HEK293T (cell line): ENCODE results near the gene CDH8.
"Not testable (repeated sequence)": the region's sequence is repeated elsewhere in the genome, so short reads cannot be mapped to it uniquely, and the experiment has no call there.

ENCODE experiments used
- CTCF ChIA-PET: fragments of 350-600 bp; formaldehyde crosslinking; extraction: SDS; loops from one replicate; lab custom pipeline; 2021; ENCODE audit warnings: antibody characterized with exemption, inconsistent platforms; lab: Yijun Ruan, JAX
- POLR2A ChIA-PET: fragments of 350-600 bp; formaldehyde crosslinking; extraction: SDS; loops from one replicate; lab custom pipeline; 2020; ENCODE audit warnings: antibody characterized with exemption, inconsistent platforms; lab: Yijun Ruan, JAX
- DNase-seq: peaks from one replicate; pipeline ENCODE4 v3.0.0; 2012; ENCODE audit warnings: mixed read lengths; ENCODE audit errors: extremely low spot score
- ARNT ChIP-seq: fragments of 450-650 bp; IDR thresholded peaks from 2 replicates; pipeline ENCODE4 v1.6.1; 2017; ENCODE audit warnings: mild to moderate bottlenecking
- BHLHE40 ChIP-seq: fragments of 450-650 bp; IDR thresholded peaks from 2 replicates; pipeline ENCODE4 v1.6.1; 2016; ENCODE audit warnings: mild to moderate bottlenecking, moderate library complexity, borderline replicate concordance
- CTBP1 ChIP-seq: fragments of 450-650 bp; IDR thresholded peaks from 2 replicates; pipeline ENCODE4 v1.6.1; 2016; ENCODE audit warnings: borderline replicate concordance
- ELF4 ChIP-seq: fragments of 450-650 bp; IDR thresholded peaks from 2 replicates; pipeline ENCODE4 v1.6.1; 2017; ENCODE audit warnings: antibody characterized with exemption
- FOXA1 ChIP-seq: fragments of 450-650 bp; IDR thresholded peaks from 2 replicates; pipeline ENCODE4 v1.6.1; 2016; ENCODE audit warnings: mild to moderate bottlenecking
- FOXK2 ChIP-seq: fragments of 450-650 bp; IDR thresholded peaks from 2 replicates; pipeline ENCODE4 v1.6.1; 2016; ENCODE audit warnings: mild to moderate bottlenecking
- FOXM1 ChIP-seq: fragments of 450-650 bp; IDR thresholded peaks from 2 replicates; pipeline ENCODE4 v1.6.1; 2017; ENCODE audit warnings: mild to moderate bottlenecking, borderline replicate concordance
- HDGF ChIP-seq: fragments of 450-650 bp; IDR thresholded peaks from 2 replicates; pipeline ENCODE4 v1.6.1; 2017; ENCODE audit warnings: antibody characterized with exemption, borderline replicate concordance
- L3MBTL2 ChIP-seq: fragments of 450-650 bp; conservative IDR thresholded peaks from 2 replicates; pipeline ENCODE4 v1.6.1; 2016; ENCODE audit warnings: mild to moderate bottlenecking
- LEF1 ChIP-seq: fragments of 450-650 bp; IDR thresholded peaks from 2 replicates; pipeline ENCODE4 v1.6.1; 2017; ENCODE audit warnings: mild to moderate bottlenecking, borderline replicate concordance
- NFRKB ChIP-seq: fragments of 450-650 bp; IDR thresholded peaks from 2 replicates; pipeline ENCODE4 v1.6.1; 2016; ENCODE audit warnings: mild to moderate bottlenecking, moderate library complexity
- PKNOX1 ChIP-seq: fragments of 450-650 bp; IDR thresholded peaks from 2 replicates; pipeline ENCODE4 v1.6.1; 2016
- SP1 ChIP-seq: fragments of 450-650 bp; IDR thresholded peaks from 2 replicates; pipeline ENCODE4 v1.6.1; 2017
- SUZ12 ChIP-seq: fragments of 450-650 bp; IDR thresholded peaks from 2 replicates; pipeline ENCODE4 v1.6.1; 2016; ENCODE audit warnings: mild to moderate bottlenecking
- TARDBP ChIP-seq: fragments of 450-650 bp; IDR thresholded peaks from 2 replicates; pipeline ENCODE4 v1.6.1; 2016
- ZNF384 ChIP-seq: fragments of 450-650 bp; IDR thresholded peaks from 2 replicates; pipeline ENCODE4 v1.6.1; 2016

CDH8 gene

GRCh38 chr16:61797961-61798507, 238.2 kb downstream of the CDH8 start:
- CTCF ChIA-PET, result no interaction called here
- TF ChIP-seq LEF1 (no peak), ZNF384 (no peak), BHLHE40 (no peak), CTBP1 (no peak), ARNT (no peak)
- POLR2A ChIA-PET, result no interaction called here
- DNase-seq, result no peak

- no peak for TF ChIP-seq SUZ12
- TF ChIP-seq PKNOX1, result no peak
- DNase-seq, result no peak
- POLR2A ChIA-PET, result no interaction called here
- CTCF ChIA-PET, result no interaction called here
Measured at GRCh38 chr16:61797296-61797795, 238.9 kb downstream of the CDH8 start.

GRCh38 chr16:61792194-61792909, 243.9 kb downstream of the CDH8 start:
- TF ChIP-seq L3MBTL2, result no peak
- TF ChIP-seq ZNF384, result no peak
- no peak for TF ChIP-seq FOXM1
- no peak for TF ChIP-seq LEF1
- no peak for TF ChIP-seq CTBP1
- no peak for TF ChIP-seq PKNOX1
- no peak for TF ChIP-seq BHLHE40
- no peak for TF ChIP-seq HDGF
- no peak for TF ChIP-seq SUZ12
- no peak for TF ChIP-seq ELF4
- ChIA-PET POLR2A (no interaction called here), CTCF (no interaction called here)
- no peak for DNase-seq

GRCh38 chr16:61791464-61791863, 244.8 kb downstream of the CDH8 start:
- TF ChIP-seq ELF4 (no peak), LEF1 (no peak), HDGF (no peak), FOXK2 (no peak), FOXA1 (no peak), ARNT (no peak), NFRKB (no peak), TARDBP (no peak)
- DNase-seq, result no peak
- POLR2A ChIA-PET, result no interaction called here
- CTCF ChIA-PET, result no interaction called here

GRCh38 chr16:61781855-61782254, 254.4 kb downstream of the CDH8 start:
- DNase-seq, CTCF ChIA-PET, POLR2A ChIA-PET: not testable (repeated sequence)

GRCh38 chr16:61780161-61780560, 256.1 kb downstream of the CDH8 start:
- TF ChIP-seq PKNOX1 (no peak), FOXA1 (no peak), TARDBP (no peak), ZNF384 (no peak), ELF4 (no peak), HDGF (no peak), ARNT (no peak), FOXM1 (no peak), NFRKB (no peak), SUZ12 (no peak), LEF1 (no peak), L3MBTL2 (no peak), SP1 (no peak), BHLHE40 (no peak), FOXK2 (no peak), CTBP1 (no peak)
- POLR2A ChIA-PET, result no interaction called here
- no peak for DNase-seq
- CTCF ChIA-PET, result no interaction called here

GRCh38 chr16:61770301-61770700, 265.9 kb downstream of the CDH8 start:
- TF ChIP-seq TARDBP, result no peak
- ChIA-PET CTCF (no interaction called here), POLR2A (no interaction called here)
- no peak for DNase-seq

- POLR2A ChIA-PET, result no interaction called here
Measured at GRCh38 chr16:61763991-61764390, 272.2 kb downstream of the CDH8 start.

More at GRCh38 chr16:61763991-61764390, 272.2 kb downstream of the CDH8 start:
- TF ChIP-seq BHLHE40, result no peak
- TF ChIP-seq ARNT, result no peak
- TF ChIP-seq FOXA1, result no peak
- TF ChIP-seq ZNF384, result no peak
- TF ChIP-seq LEF1, result no peak
- no peak for TF ChIP-seq PKNOX1
- TF ChIP-seq NFRKB, result no peak
- CTCF ChIA-PET, result no interaction called here
- no peak for DNase-seq
